Cardiac septum (tissue), 1 donor: ENCODE data around the gene CLPTM1L. TPM values are rescaled to one million over a fixed set of nuclear protein-coding genes. Genes with fewer than 3 reads are reported as not detected.
"Not testable (repeated sequence)": the region's sequence is repeated elsewhere in the genome, so short reads cannot be mapped to it uniquely, and the experiment has no call there.

Experiments used
- DNase-seq: peaks from one replicate; pipeline ENCODE4 v3.0.0-alpha.2; 2020; ENCODE audit warnings: low spot score
- intact Hi-C: fragments of 100-400 bp; cut with DNase I; formaldehyde crosslinking; loops from one replicate; pipeline ENCODE4 v1.14.0; 2022
- total RNA-seq: library from RNA; stranded (reverse); fragmentation: NEBNext Ultra II Directional; extraction: Animal tissue kit (Norgen Biotek cat#: 25700); gene quantifications from one replicate; pipeline ENCODE4 v1.2.1, GENCODE V29; 2021
- donor health status: DM: no; HTN: no; CAD: no.

Gene CLPTM1L
- total RNA-seq, 1 donor from 2014 or later: 42.6 TPM

GRCh38 chr5:1382248-1382700 is 37.4 kb upstream of the CLPTM1L start:
- no peak for DNase-seq
- intact Hi-C loops: loop anchor here (10.0 kb wide), 1 partner anchor 263 kb away; no protein-coding TSS in a partner anchor

- no peak for DNase-seq
- intact Hi-C loops: loop anchor here (10.0 kb wide), 1 partner anchor 263 kb away; no protein-coding TSS in a partner anchor
These were observed 36.7 kb upstream of the CLPTM1L start for GRCh38 chr5:1381370-1382247.

GRCh38 chr5:1380910-1381309 is 36.0 kb upstream of the CLPTM1L start:
- DNase-seq: no peak
- intact Hi-C loops: loop anchor here (10.0 kb wide), 1 partner anchor 264 kb away; no protein-coding TSS in a partner anchor

GRCh38 chr5:1380011-1380817 is 35.3 kb upstream of the CLPTM1L start:
- no peak for DNase-seq
- intact Hi-C loops: loop anchor here (10.0 kb wide), 1 partner anchor 265 kb away; no protein-coding TSS in a partner anchor

- intact Hi-C loops: no loop called here
These were observed 34.2 kb upstream of the CLPTM1L start for GRCh38 chr5:1378866-1379659.

GRCh38 chr5:1378096-1378495 is 33.2 kb upstream of the CLPTM1L start:
- intact Hi-C loops: no loop called here
- DNase-seq: no peak

More at GRCh38 chr5:1378866-1379659, 34.2 kb upstream of the CLPTM1L start:
- DNase-seq: no peak

- intact Hi-C loops: no loop called here
- DNase-seq: no peak
These were observed 32.1 kb upstream of the CLPTM1L start for GRCh38 chr5:1376981-1377380.

- DNase-seq: no peak
- intact Hi-C loops: loop anchor here (1.0 kb wide), 1 partner anchor 9 kb away; no protein-coding TSS in a partner anchor
These were observed 31.2 kb upstream of the CLPTM1L start for GRCh38 chr5:1375871-1376810.

GRCh38 chr5:1374679-1375055 is 29.8 kb upstream of the CLPTM1L start:
- no peak for DNase-seq
- intact Hi-C loops: loop anchor here (1.0 kb wide), 1 partner anchor 7 kb away; no protein-coding TSS in a partner anchor

GRCh38 chr5:1374030-1374678 is 29.3 kb upstream of the CLPTM1L start:
- no peak for DNase-seq
- intact Hi-C loops: no loop called here

- DNase-seq, intact Hi-C loops: not testable (repeated sequence)
These were observed 27.1 kb upstream of the CLPTM1L start for GRCh38 chr5:1371972-1372342.

- intact Hi-C loops: no loop called here
- no peak for DNase-seq
These were observed 26.5 kb upstream of the CLPTM1L start for GRCh38 chr5:1371218-1371971.

GRCh38 chr5:1370006-1370405 is 25.1 kb upstream of the CLPTM1L start:
- intact Hi-C loops: no loop called here

GRCh38 chr5:1368756-1369155 is 23.9 kb upstream of the CLPTM1L start:
- intact Hi-C loops: no loop called here

More at GRCh38 chr5:1370006-1370405, 25.1 kb upstream of the CLPTM1L start:
- DNase-seq: no peak

GRCh38 chr5:1368236-1368635 is 23.3 kb upstream of the CLPTM1L start:
- no peak for DNase-seq

More at GRCh38 chr5:1368756-1369155, 23.9 kb upstream of the CLPTM1L start:
- no peak for DNase-seq

GRCh38 chr5:1367149-1367548 is 22.2 kb upstream of the CLPTM1L start:
- intact Hi-C loops: loop anchor here (1.0 kb wide), 1 partner anchor 8 kb away; no protein-coding TSS in a partner anchor

More at GRCh38 chr5:1368236-1368635, 23.3 kb upstream of the CLPTM1L start:
- intact Hi-C loops: no loop called here

GRCh38 chr5:1366514-1366913 is 21.6 kb upstream of the CLPTM1L start:
- intact Hi-C loops: no loop called here
- DNase-seq: no peak

More at GRCh38 chr5:1367149-1367548, 22.2 kb upstream of the CLPTM1L start:
- DNase-seq: no peak
